Keratinocyte (primary cell): ENCODE results near the gene NUDT9.

Source experiments
- EZH2 ChIP-seq: IDR thresholded peaks from one replicate; pipeline ENCODE4 v1.6.1; 2012; ENCODE audit warnings: inconsistent platforms, mild to moderate bottlenecking, low read length, moderate library complexity
- TF ChIP-seq, protein P1 (sequence below), 3 experiments: IDR thresholded peaks in 1 of 3; conservative IDR thresholded peaks in 1 of 3; optimal IDR thresholded peaks in 1 of 3; 2 replicates in 2 of 3; 3 replicates in 1 of 3; pipeline versions ENCODE3 to v1.5.1; 2011; ENCODE audit warnings: low read length in 3 of 3, mild to moderate bottlenecking in 3 of 3, moderate library complexity in 2 of 3, control low read depth in 1 of 3, inconsistent platforms in 1 of 3; ENCODE audit not compliant: insufficient read depth in 2 of 3; ENCODE audit errors: extremely low read depth in 1 of 3

DNA sequence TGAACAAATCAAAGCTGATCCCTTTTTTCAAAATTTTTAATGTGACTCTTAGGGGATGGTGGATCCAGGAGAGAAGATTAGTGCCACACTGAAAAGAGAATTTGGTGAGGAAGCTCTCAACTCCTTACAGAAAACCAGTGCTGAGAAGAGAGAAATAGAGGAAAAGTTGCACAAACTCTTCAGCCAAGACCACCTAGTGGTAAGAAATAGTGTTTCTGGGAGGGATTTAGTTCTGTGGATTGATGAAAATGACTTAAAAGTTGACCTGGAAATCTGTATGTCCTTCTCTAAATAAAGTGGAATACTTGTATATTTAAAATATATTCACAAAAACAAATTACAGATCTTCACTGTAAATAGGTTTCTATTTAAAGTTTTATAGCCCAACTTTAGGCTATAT is 29.2 kb downstream of the NUDT9 start:
- TF ChIP-seq, protein P1, sequence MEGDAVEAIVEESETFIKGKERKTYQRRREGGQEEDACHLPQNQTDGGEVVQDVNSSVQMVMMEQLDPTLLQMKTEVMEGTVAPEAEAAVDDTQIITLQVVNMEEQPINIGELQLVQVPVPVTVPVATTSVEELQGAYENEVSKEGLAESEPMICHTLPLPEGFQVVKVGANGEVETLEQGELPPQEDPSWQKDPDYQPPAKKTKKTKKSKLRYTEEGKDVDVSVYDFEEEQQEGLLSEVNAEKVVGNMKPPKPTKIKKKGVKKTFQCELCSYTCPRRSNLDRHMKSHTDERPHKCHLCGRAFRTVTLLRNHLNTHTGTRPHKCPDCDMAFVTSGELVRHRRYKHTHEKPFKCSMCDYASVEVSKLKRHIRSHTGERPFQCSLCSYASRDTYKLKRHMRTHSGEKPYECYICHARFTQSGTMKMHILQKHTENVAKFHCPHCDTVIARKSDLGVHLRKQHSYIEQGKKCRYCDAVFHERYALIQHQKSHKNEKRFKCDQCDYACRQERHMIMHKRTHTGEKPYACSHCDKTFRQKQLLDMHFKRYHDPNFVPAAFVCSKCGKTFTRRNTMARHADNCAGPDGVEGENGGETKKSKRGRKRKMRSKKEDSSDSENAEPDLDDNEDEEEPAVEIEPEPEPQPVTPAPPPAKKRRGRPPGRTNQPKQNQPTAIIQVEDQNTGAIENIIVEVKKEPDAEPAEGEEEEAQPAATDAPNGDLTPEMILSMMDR (optimal IDR thresholded peaks at IDR 0.05 in 1 of 3, IDR thresholded peaks at IDR 0.05 in 1 of 3, conservative IDR thresholded peaks at IDR 0.05 in 1 of 3; ENCODE audit: extremely low read depth in 1 of 3, insufficient read depth in 2 of 3, low read length in 3 of 3), result no peak
- no peak for TF ChIP-seq EZH2
